ENCODE results near the gene NDUFB8. TPM values are rescaled to one million over a fixed set of nuclear protein-coding genes. Genes with fewer than 3 reads are reported as not detected.

The NDUFB8 gene
- total RNA-seq, 4 donors from 2014 or later: 106 to 161 (median 132) TPM

DNA sequence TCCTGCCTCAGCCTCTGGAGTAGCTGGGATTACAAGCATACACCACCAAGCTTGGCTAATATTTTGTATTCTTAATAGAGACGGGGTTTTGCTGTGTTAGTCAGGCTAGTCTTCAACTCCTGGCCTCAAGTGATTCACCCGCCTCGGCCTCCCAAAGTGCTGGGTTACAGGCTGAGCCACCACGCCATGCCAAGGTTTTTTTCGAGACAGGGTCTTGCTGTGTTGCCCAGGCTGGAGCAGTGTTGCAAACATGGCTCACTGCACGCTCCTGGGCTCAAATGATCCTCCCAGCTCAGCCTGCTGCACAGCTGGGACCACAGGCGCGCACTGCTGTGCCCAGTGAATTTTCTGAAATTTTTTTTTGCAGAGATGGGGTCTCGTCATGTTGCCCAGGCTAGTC, 6.7 kb downstream of the NDUFB8 start:
- DNase-seq (ENCODE audit: low spot score in 2 of 2): no peak
- no peak overlapping the region for H3K4me3 ChIP-seq
- 91 to 98% methylated on average over 9 of the region's 9 CpGs for WGBS, 2 donors

DNA sequence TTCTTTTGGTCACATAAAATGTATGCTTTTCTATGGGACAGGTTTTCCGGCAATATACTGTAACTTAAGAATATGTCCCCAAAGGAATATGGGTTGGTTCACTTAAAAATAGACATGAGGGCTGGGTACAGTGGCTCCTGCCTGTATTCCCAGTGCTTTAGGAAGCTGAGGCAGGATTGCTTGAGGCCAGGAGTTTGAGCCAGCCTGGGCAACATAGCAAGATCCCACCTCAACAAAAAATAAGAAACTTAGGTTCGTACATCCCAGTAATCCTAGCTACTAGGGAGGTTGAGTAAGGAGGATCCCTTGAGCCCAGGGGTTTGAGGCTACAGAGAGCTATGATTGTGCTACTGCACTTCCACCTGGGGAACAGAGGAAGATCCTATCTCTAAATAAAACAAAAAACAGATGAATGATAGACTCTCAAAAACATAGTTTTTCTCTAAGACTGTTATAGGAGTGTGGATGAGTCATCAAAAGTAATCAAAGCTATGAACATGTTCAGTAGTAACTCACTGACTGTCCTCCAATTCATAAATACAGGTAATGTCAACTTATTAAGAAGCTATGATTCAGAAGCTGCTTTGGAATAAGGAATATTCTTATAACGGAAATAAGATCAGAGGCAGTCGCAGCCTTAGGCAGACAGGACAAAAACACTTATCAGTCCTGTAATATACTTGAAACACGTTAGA, 7.4 kb downstream of the NDUFB8 start:
- Histone ChIP-seq H3K27ac (no peak overlapping the region), H3K27me3 (peaks cover 0 to 10% of the 10 kb centered on the region in 2 donors), H3K36me3 (peaks cover 0 to 55% (median 6%) of the 10 kb centered on the region in 3 donors), H3K4me1 (peaks cover 0 to 19% (median 15%) of the 10 kb centered on the region in 4 donors), H3K9me3 (no peaks in the 10 kb centered on the region), H3K4me3 (no peak overlapping the region)
- DNase-seq (ENCODE audit: low spot score in 2 of 2): no peak
- 72 to 80% methylated on average over 5 of the region's 5 CpGs for WGBS, 2 donors
- no peak for TF ChIP-seq EP300 (IDR thresholded peaks at IDR 0.05)
- TF ChIP-seq, protein P1, sequence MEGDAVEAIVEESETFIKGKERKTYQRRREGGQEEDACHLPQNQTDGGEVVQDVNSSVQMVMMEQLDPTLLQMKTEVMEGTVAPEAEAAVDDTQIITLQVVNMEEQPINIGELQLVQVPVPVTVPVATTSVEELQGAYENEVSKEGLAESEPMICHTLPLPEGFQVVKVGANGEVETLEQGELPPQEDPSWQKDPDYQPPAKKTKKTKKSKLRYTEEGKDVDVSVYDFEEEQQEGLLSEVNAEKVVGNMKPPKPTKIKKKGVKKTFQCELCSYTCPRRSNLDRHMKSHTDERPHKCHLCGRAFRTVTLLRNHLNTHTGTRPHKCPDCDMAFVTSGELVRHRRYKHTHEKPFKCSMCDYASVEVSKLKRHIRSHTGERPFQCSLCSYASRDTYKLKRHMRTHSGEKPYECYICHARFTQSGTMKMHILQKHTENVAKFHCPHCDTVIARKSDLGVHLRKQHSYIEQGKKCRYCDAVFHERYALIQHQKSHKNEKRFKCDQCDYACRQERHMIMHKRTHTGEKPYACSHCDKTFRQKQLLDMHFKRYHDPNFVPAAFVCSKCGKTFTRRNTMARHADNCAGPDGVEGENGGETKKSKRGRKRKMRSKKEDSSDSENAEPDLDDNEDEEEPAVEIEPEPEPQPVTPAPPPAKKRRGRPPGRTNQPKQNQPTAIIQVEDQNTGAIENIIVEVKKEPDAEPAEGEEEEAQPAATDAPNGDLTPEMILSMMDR (IDR thresholded peaks at IDR 0.05): no peak
- TF ChIP-seq POLR2A (IDR thresholded peaks at IDR 0.05): no peak

More for the DNA sequence above, 6.7 kb downstream of the NDUFB8 start:
- Histone ChIP-seq H3K4me1 (peaks cover 0 to 26% (median 19%) of the 10 kb centered on the region in 4 donors), H3K27ac (no peak overlapping the region), H3K36me3 (peaks cover 0 to 59% (median 6%) of the 10 kb centered on the region in 3 donors), H3K9me3 (no peaks in the 10 kb centered on the region), H3K27me3 (peaks cover 0 to 10% of the 10 kb centered on the region in 2 donors)
- TF ChIP-seq EP300 (IDR thresholded peaks at IDR 0.05) (no peak), POLR2A (IDR thresholded peaks at IDR 0.05) (no peak)
- TF ChIP-seq, protein P1 (IDR thresholded peaks at IDR 0.05): no peak

DNA sequence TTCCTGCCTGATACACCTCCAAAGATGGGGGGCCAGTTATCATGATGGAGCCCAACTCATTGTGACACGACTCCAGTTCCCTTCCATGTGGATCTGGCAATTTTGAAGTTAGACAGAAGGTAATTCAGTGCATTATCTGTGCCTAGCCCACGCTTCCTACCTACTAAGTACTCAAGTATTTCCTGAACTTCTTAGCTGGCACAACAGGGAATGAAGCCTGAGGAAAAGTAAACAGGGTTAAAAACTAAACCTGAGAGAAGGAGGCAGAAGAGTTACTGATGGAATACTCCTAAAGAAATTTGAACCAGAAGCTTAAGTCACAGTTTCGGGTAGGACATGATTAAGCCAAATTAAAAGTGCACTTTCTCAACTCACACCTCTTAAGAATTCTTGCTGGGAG, 8.9 kb downstream of the NDUFB8 start:
- Histone ChIP-seq H3K36me3 (peaks cover 0 to 45% (median 6%) of the 10 kb centered on the region in 3 donors), H3K9me3 (no peaks in the 10 kb centered on the region), H3K4me1 (peaks cover 0 to 17% (median 15%) of the 10 kb centered on the region in 4 donors), H3K27me3 (peaks cover 0 to 10% of the 10 kb centered on the region in 2 donors), H3K27ac (no peak overlapping the region), H3K4me3 (no peak overlapping the region)
- TF ChIP-seq POLR2A (IDR thresholded peaks at IDR 0.05) (no peak), EP300 (IDR thresholded peaks at IDR 0.05) (no peak)
- TF ChIP-seq, protein P1 (IDR thresholded peaks at IDR 0.05): no peak
- DNase-seq (ENCODE audit: low spot score in 2 of 2): no peak
- 80 to 82% methylated on average over 3 of the region's 3 CpGs for WGBS, 2 donors

DNA sequence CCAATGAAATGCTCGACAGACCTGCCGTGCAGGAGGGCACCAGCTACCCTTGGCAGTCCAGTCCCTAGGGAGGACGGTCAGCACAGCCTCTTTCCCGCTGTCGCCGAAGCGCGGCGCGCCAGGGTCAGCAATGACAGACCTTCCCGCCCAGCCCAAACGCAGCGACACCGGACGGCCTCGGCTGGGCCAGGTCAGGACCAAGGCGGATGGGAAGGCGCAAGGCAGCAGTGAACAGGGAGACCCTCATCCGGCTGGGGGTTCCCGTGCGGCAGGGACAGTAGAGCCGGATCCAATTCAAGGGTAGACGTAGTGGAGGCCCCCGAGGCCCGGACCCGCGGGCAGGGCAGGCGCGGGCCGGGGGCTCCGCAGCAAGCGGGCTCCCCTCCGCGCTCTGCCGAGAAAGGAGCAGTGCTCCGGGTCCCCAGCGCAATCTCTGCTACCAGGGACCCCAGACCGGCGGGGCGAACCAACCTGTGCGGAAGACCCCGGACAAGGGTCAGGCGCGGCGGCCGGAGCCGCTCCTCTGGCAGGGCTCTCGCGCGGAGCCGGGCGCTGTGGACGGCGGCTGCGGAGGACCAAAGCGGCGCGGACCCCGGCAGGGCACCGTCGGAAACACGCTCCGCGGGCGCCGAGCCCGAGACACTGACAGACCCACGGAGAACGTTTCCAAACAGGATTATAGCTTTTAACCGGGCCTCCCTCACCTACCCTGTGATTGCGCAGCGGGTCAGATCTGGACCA, 10.2 kb downstream of the NDUFB8 start, which contains the start of gene SEC31B:
SEC31B (minus strand) TSS at position 551 of the 741 bp plus-strand sequence. CDS start 2,909 bp downstream, outside the sequence.
- Histone ChIP-seq H3K36me3 (peaks cover 0 to 43% (median 3%) of the 10 kb centered on the region in 3 donors), H3K27ac (peak within 1 kb of the TSS in 1 of 4 donors; percentile 28), H3K9me3 (no peaks in the 10 kb centered on the region), H3K27me3 (peaks cover 0 to 10% of the 10 kb centered on the region in 2 donors), H3K4me3 (peak within 1 kb of the TSS; percentile 9 to 53 (median 35)), H3K4me1 (peaks cover 0 to 17% (median 15%) of the 10 kb centered on the region in 4 donors)
- TF ChIP-seq POLR2A (IDR thresholded peaks at IDR 0.05): no peak
- TF ChIP-seq, protein P1 (IDR thresholded peaks at IDR 0.05): peak in 1 of 5 experiments; percentile 2
- no peak for DNase-seq (ENCODE audit: low spot score in 2 of 2)
- WGBS, 2 donors: 4 to 6% methylated on average over 34 to 58 of the region's 72 CpGs

Measured in tibial nerve (tissue), 4 donors.